Measurements from ENCODE around the gene PSAP. TPM values are rescaled to one million over a fixed set of nuclear protein-coding genes. Genes with fewer than 3 reads are reported as not detected.

Gene PSAP
- polyA plus RNA-seq, 12 donors = 304 to 1,035 (median 462) TPM

GRCh38 chr10:71812016-71812912, 38.8 kb downstream of the PSAP start:
- DNase-seq = peak; percentile 57

GRCh38 chr10:71811351-71811750, 39.7 kb downstream of the PSAP start:
- no peak for DNase-seq

- no peak for DNase-seq
These were observed 40.9 kb downstream of the PSAP start for GRCh38 chr10:71810048-71810750.

GRCh38 chr10:71809628-71810027, 41.4 kb downstream of the PSAP start:
- no peak for DNase-seq

GRCh38 chr10:71807557-71808510, 43.2 kb downstream of the PSAP start:
- DNase-seq = no peak

- no peak for DNase-seq
These were observed 44.1 kb downstream of the PSAP start for GRCh38 chr10:71806704-71807556.

- DNase-seq = no peak
These were observed 45.0 kb downstream of the PSAP start for GRCh38 chr10:71805776-71806703.

GRCh38 chr10:71804077-71804476, 47.0 kb downstream of the PSAP start:
- DNase-seq = no peak

GRCh38 chr10:71802715-71803488, 48.1 kb downstream of the PSAP start:
- no peak for DNase-seq

GRCh38 chr10:71802235-71802634, 48.8 kb downstream of the PSAP start:
- no peak for DNase-seq

- no peak for DNase-seq
These were observed 49.7 kb downstream of the PSAP start for GRCh38 chr10:71801361-71801760.

GRCh38 chr10:71799608-71800453, 51.2 kb downstream of the PSAP start:
- DNase-seq = no peak

- no peak for DNase-seq
These were observed 51.9 kb downstream of the PSAP start for GRCh38 chr10:71799112-71799511.

GRCh38 chr10:71798308-71798624, 52.8 kb downstream of the PSAP start:
- no peak for DNase-seq

GRCh38 chr10:71797533-71798307, 53.3 kb downstream of the PSAP start:
- DNase-seq = no peak

GRCh38 chr10:71796749-71797405, 54.2 kb downstream of the PSAP start:
- no peak for DNase-seq

GRCh38 chr10:71795248-71795647, 55.8 kb downstream of the PSAP start:
- DNase-seq = peak; percentile 57
